Breast epithelium (tissue), 4 donors: ENCODE data around the gene BLZF1. TPM values are rescaled to one million over a fixed set of nuclear protein-coding genes. Genes with fewer than 3 reads are reported as not detected.
"Not testable (repeated sequence)": the region's sequence is repeated elsewhere in the genome, so short reads cannot be mapped to it uniquely, and the experiment has no call there.

Experiments used
- DNase-seq, 2 donors: peaks; one replicate each; pipeline ENCODE4 v3.0.0-alpha.2; 2019; ENCODE audit warnings: low spot score in 2 of 2
- H3K27ac ChIP-seq, 2 donors: fragments of 200-600 bp; sonication (generic) in 1 of 2; one replicate each; pipeline ENCODE4 v1.5.1; 2016 to 2019; ENCODE audit warnings: mild to moderate bottlenecking in 1 of 2
- H3K27me3 ChIP-seq, 2 donors: fragments of 200-600 bp; sonication (generic) in 1 of 2; one replicate each; pipeline versions ENCODE4 v1.5.1 to v1.6.0; 2017 to 2019; ENCODE audit warnings: control low read depth in 1 of 2, mild to moderate bottlenecking in 1 of 2
- H3K36me3 ChIP-seq: fragments of 200-600 bp; one replicate; pipeline ENCODE4 v1.5.1; 2019
- H3K4me1 ChIP-seq, 2 donors: fragments of 200-600 bp; sonication (generic); one replicate each; pipeline ENCODE4 v1.5.1; 2016 to 2019; ENCODE audit warnings: control low read depth in 1 of 2
- H3K4me3 ChIP-seq, 3 donors: fragments of 200-600 bp; sonication (generic); 1 replicate in 2 of 3; 2 replicates in 1 of 3; pipeline ENCODE4 v1.5.1; 2016 to 2019; ENCODE audit warnings: mild to moderate bottlenecking in 3 of 3, moderate library complexity in 2 of 3
- H3K9me3 ChIP-seq, 2 donors: fragments of 200-600 bp; sonication (generic) in 1 of 2; one replicate each; pipeline ENCODE4 v1.5.1; 2016 to 2019; ENCODE audit warnings: control low read depth in 1 of 2
- CTCF ChIP-seq, 3 donors: fragments of 450-650 bp; IDR thresholded peaks; one replicate each; pipeline ENCODE4 v1.5.1; 2016 to 2017; ENCODE audit warnings: antibody characterized with exemption in 3 of 3, mild to moderate bottlenecking in 3 of 3, moderate library complexity in 3 of 3
- POLR2A ChIP-seq: fragments of 450-650 bp; IDR thresholded peaks from one replicate; pipeline ENCODE4 v1.6.1; 2016; ENCODE audit warnings: antibody characterized with exemption, mild to moderate bottlenecking, moderate library complexity
- POLR2AphosphoS5 ChIP-seq, 3 donors: sonication (generic); formaldehyde crosslinking; IDR thresholded peaks; one replicate each; pipeline ENCODE4 v1.6.1; 2017; ENCODE audit warnings: antibody characterized with exemption in 3 of 3
- intact Hi-C: fragments of 100-400 bp; cut with DNase I; formaldehyde crosslinking; loops from one replicate; pipeline ENCODE4 v1.15.1; 2023; ENCODE audit warnings: low total_unique reads
- total RNA-seq, 3 donors: library from RNA; depleted of rRNA; stranded (reverse); fragments of >200 nt; gene quantifications; one replicate each; pipeline ENCODE4 v1.1.0, GENCODE V29; 2016

BLZF1 gene
- total RNA-seq, 3 donors from 2014 or later = 22.0 to 34.8 (median 27.7) TPM

- no peak for DNase-seq
- no peaks in the 10 kb centered on the region for H3K4me1 ChIP-seq
- H3K27me3 ChIP-seq = no peaks in the 10 kb centered on the region
- H3K27ac ChIP-seq = no peak overlapping the region
- no peaks in the 10 kb centered on the region for H3K9me3 ChIP-seq
- intact Hi-C loops = no loop called here
- H3K4me3 ChIP-seq = no peak overlapping the region
- H3K36me3 ChIP-seq = peaks cover 15% of the 10 kb centered on the region
- TF ChIP-seq POLR2A (no peak), POLR2AphosphoS5 (IDR thresholded peaks at IDR 0.05) (no peak), CTCF (IDR thresholded peaks at IDR 0.05) (no peak)
These were observed 24.4 kb downstream of the BLZF1 start for GRCh38 chr1:169392406-169392805.

- H3K36me3 ChIP-seq = peaks cover 12% of the 10 kb centered on the region
- H3K4me3 ChIP-seq = no peak overlapping the region
- H3K27ac ChIP-seq = no peak overlapping the region
- H3K4me1 ChIP-seq = no peaks in the 10 kb centered on the region
- TF ChIP-seq POLR2A (no peak), POLR2AphosphoS5 (IDR thresholded peaks at IDR 0.05) (no peak), CTCF (IDR thresholded peaks at IDR 0.05) (no peak)
- intact Hi-C loops = no loop called here
- H3K9me3 ChIP-seq = peaks cover 0 to 1% of the 10 kb centered on the region in 2 donors
- no peak for DNase-seq
- H3K27me3 ChIP-seq = no peaks in the 10 kb centered on the region
These were observed 28.0 kb downstream of the BLZF1 start for GRCh38 chr1:169395955-169396354.

- DNase-seq, H3K27ac ChIP-seq, H3K36me3 ChIP-seq, H3K4me3 ChIP-seq, H3K4me1 ChIP-seq, intact Hi-C loops, H3K27me3 ChIP-seq: not testable (repeated sequence)
- H3K9me3 ChIP-seq = peaks cover 20 to 43% of the 10 kb centered on the region in 2 donors
These were observed 34.6 kb downstream of the BLZF1 start for GRCh38 chr1:169402578-169402977.

- H3K27ac ChIP-seq, DNase-seq, H3K4me1 ChIP-seq, intact Hi-C loops, H3K4me3 ChIP-seq, H3K36me3 ChIP-seq, H3K27me3 ChIP-seq: not testable (repeated sequence)
- H3K9me3 ChIP-seq = peaks cover 21 to 82% of the 10 kb centered on the region in 2 donors
These were observed 40.3 kb downstream of the BLZF1 start for GRCh38 chr1:169408340-169408739.

GRCh38 chr1:169414952-169415351 lies 47.0 kb downstream of the BLZF1 start:
- no peak for DNase-seq
- intact Hi-C loops = no loop called here
- TF ChIP-seq POLR2A (no peak), POLR2AphosphoS5 (IDR thresholded peaks at IDR 0.05) (no peak), CTCF (IDR thresholded peaks at IDR 0.05) (no peak)

GRCh38 chr1:169421309-169421708 lies 53.3 kb downstream of the BLZF1 start:
- Histone ChIP-seq H3K27me3 (no peaks in the 10 kb centered on the region), H3K27ac (no peak overlapping the region), H3K36me3 (no peaks in the 10 kb centered on the region), H3K9me3 (no peaks in the 10 kb centered on the region), H3K4me3 (no peak overlapping the region), H3K4me1 (no peaks in the 10 kb centered on the region)
- DNase-seq = no peak
- intact Hi-C loops = no loop called here
- TF ChIP-seq CTCF (IDR thresholded peaks at IDR 0.05) = no peak
- no peak for TF ChIP-seq POLR2AphosphoS5 (IDR thresholded peaks at IDR 0.05)
- TF ChIP-seq POLR2A = no peak

More at GRCh38 chr1:169414952-169415351, 47.0 kb downstream of the BLZF1 start:
- Histone ChIP-seq H3K36me3 (no peaks in the 10 kb centered on the region), H3K9me3 (peaks cover 0 to 27% of the 10 kb centered on the region in 2 donors), H3K4me3 (no peak overlapping the region), H3K4me1 (no peaks in the 10 kb centered on the region), H3K27me3 (no peaks in the 10 kb centered on the region), H3K27ac (no peak overlapping the region)
